ENCODE results near the gene COL7A1. TPM values are rescaled to one million over a fixed set of nuclear protein-coding genes. Genes with fewer than 3 reads are reported as not detected.

The COL7A1 gene
- total RNA-seq, 1 experiment from 2014 or later = 8.1 TPM

DNA sequence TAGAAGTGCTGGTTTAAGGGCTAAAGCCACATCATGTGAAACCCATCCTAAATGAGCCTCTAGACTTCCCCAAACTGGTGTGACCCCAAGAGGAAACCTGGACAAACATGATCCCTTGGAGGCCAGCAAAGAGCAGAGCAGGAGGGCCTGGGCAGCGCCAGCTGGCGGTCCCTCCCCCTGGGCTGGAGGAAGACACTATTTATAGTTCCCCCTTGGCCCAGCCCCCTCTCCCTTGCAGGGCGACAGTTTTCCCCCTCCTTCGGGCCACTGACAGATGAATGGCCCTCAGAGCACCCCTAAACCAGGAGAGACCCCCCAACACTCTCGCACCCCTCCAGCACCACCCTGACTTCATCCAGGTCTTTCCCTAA is 34.5 kb downstream of the COL7A1 start:
- peak overlapping the region; percentile 57 for H3K4me3 Mint-ChIP-seq
- no peaks in the 10 kb centered on the region for H3K27me3 Mint-ChIP-seq (ENCODE audit: low read depth)
- TF ChIP-seq NFATC4 (CRISPR knock-in tag; IDR thresholded peaks at IDR 0.05) (no peak), GTF2I (CRISPR knock-in tag; conservative IDR thresholded peaks at IDR 0.05) (no peak), JAZF1 (CRISPR knock-in tag; IDR thresholded peaks at IDR 0.05) (no peak)
- TF ChIP-seq, protein P1, sequence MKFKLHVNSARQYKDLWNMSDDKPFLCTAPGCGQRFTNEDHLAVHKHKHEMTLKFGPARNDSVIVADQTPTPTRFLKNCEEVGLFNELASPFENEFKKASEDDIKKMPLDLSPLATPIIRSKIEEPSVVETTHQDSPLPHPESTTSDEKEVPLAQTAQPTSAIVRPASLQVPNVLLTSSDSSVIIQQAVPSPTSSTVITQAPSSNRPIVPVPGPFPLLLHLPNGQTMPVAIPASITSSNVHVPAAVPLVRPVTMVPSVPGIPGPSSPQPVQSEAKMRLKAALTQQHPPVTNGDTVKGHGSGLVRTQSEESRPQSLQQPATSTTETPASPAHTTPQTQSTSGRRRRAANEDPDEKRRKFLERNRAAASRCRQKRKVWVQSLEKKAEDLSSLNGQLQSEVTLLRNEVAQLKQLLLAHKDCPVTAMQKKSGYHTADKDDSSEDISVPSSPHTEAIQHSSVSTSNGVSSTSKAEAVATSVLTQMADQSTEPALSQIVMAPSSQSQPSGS (CRISPR knock-in tag; IDR thresholded peaks at IDR 0.05; ENCODE audit: borderline replicate concordance, low read depth) = no peak
- TF ChIP-seq, protein P2, sequence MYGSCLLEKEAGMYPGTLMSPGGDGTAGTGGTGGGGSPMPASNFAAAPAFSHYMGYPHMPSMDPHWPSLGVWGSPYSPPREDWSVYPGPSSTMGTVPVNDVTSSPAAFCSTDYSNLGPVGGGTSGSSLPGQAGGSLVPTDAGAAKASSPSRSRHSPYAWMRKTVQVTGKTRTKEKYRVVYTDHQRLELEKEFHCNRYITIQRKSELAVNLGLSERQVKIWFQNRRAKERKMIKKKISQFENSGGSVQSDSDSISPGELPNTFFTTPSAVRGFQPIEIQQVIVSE (CRISPR knock-in tag; IDR thresholded peaks at IDR 0.05; ENCODE audit: borderline replicate concordance) = no peak
- ATAC-seq (no peak), DNase-seq (ENCODE audit: low spot score) (no peak)
- H3K4me1 Mint-ChIP-seq = peaks cover 51% of the 10 kb centered on the region
- H3K9me3 Mint-ChIP-seq = no peaks in the 10 kb centered on the region
- peak overlapping the region; percentile 85; the same call in 1 of the 2 replicates for H3K27ac Mint-ChIP-seq
- no peaks in the 10 kb centered on the region for H3K36me3 Mint-ChIP-seq
- ChIA-PET POLR2A (interaction anchor here (0.7 to 1.0 kb wide), 2 partner anchors 75 to 88 kb away, joined by 5 to 7 read pairs; partner anchors contain the start of gene SLC26A6), CTCF (interaction anchor here (0.6 to 5.9 kb wide), 12 partner anchors 10 to 128 kb away, joined by 3 to 71 read pairs (median 4); partner anchors contain the start of genes CELSR3, NCKIPSD and SLC26A6)

DNA sequence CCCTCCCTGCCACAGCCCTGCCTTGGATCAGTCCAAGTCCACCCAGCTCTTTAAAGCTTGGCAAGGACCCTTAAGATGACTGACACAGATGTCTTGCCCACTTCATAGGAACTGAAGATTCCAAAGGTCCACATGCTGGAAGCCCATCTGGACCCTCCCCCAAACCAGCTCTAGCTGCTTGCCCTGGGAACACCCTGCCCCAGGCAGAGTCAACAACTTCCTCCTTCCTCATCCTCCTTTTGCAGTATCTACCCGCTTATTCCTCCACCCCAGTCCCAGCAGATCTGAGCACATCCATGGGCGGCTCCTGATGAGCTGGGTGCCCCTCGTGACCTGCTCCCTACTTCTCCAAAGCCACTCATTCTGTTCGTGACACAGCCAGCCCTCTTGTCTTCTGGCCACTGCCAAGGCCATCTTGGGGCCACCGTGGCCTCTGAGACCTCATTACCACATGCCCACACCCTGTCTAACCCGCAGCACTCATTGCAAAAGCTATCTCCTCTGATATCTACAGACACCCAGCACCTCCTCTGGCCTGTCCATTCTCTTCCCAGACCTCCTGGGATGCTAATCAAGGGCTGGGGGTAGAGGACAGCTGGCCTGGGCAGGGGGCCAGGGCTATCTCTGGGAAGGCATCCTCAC is 36.5 kb downstream of the COL7A1 start:
- Mint-ChIP-seq H3K4me1 (peaks cover 64% of the 10 kb centered on the region), H3K4me3 (no peak overlapping the region; the same call in 1 of the 2 replicates), H3K27ac (no peak overlapping the region), H3K27me3 (ENCODE audit: low read depth) (no peaks in the 10 kb centered on the region), H3K36me3 (peaks cover 16% of the 10 kb centered on the region; the same call in 1 of the 2 replicates), H3K9me3 (no peaks in the 10 kb centered on the region)
- POLR2A ChIA-PET = interaction anchor here (0.8 to 1.4 kb wide), 2 partner anchors 76 to 105 kb away, joined by 3 to 4 read pairs; partner anchors contain the start of genes CELSR3 and SLC26A6
- CTCF ChIA-PET = interaction anchor here (0.6 to 7.2 kb wide), 25 partner anchors 8 to 1280 kb away, joined by 3 to 84 read pairs (median 5); partner anchors contain the start of genes CCDC51, CELSR3, IP6K2 and NCKIPSD
- TF ChIP-seq ZNF263 (CRISPR knock-in tag; IDR thresholded peaks at IDR 0.05; ENCODE audit: low read depth) (no peak), TEAD4 (CRISPR knock-in tag; IDR thresholded peaks at IDR 0.05) (no peak)
- ATAC-seq (no peak), DNase-seq (ENCODE audit: low spot score) (no peak)

DNA sequence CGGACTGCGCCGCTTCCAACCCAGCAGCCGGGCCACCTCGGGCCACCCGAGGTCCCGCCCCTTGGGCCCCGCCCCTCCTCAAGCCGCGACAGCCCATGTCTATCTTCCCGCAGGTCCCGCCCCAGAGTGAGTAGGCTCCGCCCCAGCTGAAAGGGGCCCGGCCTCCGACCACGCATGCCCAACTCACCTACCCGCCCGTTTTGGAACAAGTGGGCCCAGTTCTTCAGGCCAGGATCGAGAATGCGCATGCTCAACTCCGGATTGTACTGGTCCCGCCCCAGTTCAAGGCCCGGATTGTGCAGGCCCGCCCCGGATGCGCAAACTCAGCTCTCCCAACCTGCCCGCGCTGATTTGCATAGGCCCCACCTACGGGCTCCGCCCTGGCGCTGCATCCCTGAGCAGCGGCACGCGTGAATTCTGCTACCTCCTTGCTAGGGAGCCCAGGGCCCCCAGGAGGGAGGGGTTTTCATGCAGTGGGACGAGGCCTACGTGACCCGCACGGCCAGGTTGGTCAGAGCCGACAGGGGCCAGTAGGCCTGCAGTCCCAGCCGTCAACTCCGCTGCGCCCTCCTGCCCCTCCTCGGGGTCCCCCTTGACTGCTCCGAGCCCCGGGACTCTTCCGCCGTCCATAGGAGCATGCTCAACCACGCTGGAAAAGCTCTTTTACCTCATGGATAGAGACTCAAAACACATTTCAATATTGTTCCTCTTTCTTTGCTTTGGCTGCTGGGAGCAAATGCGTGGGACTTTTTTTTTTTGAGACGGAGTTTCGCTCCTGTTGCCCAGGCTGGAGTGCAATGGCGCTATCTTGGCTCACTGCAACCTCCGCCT is 38.1 kb downstream of the COL7A1 start, which contains the start of gene PFKFB4:
TSS of gene PFKFB4 (minus strand) at position 8 of the 831 bp plus-strand sequence. CDS start 26 bp downstream, outside the sequence.
- TF ChIP-seq, protein P3, sequence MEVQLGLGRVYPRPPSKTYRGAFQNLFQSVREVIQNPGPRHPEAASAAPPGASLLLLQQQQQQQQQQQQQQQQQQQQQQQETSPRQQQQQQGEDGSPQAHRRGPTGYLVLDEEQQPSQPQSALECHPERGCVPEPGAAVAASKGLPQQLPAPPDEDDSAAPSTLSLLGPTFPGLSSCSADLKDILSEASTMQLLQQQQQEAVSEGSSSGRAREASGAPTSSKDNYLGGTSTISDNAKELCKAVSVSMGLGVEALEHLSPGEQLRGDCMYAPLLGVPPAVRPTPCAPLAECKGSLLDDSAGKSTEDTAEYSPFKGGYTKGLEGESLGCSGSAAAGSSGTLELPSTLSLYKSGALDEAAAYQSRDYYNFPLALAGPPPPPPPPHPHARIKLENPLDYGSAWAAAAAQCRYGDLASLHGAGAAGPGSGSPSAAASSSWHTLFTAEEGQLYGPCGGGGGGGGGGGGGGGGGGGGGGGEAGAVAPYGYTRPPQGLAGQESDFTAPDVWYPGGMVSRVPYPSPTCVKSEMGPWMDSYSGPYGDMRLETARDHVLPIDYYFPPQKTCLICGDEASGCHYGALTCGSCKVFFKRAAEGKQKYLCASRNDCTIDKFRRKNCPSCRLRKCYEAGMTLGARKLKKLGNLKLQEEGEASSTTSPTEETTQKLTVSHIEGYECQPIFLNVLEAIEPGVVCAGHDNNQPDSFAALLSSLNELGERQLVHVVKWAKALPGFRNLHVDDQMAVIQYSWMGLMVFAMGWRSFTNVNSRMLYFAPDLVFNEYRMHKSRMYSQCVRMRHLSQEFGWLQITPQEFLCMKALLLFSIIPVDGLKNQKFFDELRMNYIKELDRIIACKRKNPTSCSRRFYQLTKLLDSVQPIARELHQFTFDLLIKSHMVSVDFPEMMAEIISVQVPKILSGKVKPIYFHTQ (CRISPR knock-in tag; IDR thresholded peaks at IDR 0.05) = no peak
- TF ChIP-seq MYBL2 (CRISPR knock-in tag; IDR thresholded peaks at IDR 0.05) (peak; percentile 31; the same call in 1 of the 2 replicates), ZNF232 (CRISPR knock-in tag; IDR thresholded peaks at IDR 0.05) (0 out of 2 replicates have a peak, but pooled peaks have one; percentile 14), RORB (CRISPR knock-in tag; IDR thresholded peaks at IDR 0.05) (no peak), SP1 (CRISPR knock-in tag; conservative IDR thresholded peaks at IDR 0.05) (peak; percentile 56; the same call in 1 of the 2 replicates), TEAD4 (CRISPR knock-in tag; IDR thresholded peaks at IDR 0.05) (no peak), ZBTB21 (CRISPR knock-in tag; IDR thresholded peaks at IDR 0.05; ENCODE audit: borderline replicate concordance) (no peak)
- TF ChIP-seq, protein P4, sequence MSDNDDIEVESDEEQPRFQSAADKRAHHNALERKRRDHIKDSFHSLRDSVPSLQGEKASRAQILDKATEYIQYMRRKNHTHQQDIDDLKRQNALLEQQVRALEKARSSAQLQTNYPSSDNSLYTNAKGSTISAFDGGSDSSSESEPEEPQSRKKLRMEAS (CRISPR knock-in tag; IDR thresholded peaks at IDR 0.05) = peak; percentile 80
- TF ChIP-seq, protein P5, sequence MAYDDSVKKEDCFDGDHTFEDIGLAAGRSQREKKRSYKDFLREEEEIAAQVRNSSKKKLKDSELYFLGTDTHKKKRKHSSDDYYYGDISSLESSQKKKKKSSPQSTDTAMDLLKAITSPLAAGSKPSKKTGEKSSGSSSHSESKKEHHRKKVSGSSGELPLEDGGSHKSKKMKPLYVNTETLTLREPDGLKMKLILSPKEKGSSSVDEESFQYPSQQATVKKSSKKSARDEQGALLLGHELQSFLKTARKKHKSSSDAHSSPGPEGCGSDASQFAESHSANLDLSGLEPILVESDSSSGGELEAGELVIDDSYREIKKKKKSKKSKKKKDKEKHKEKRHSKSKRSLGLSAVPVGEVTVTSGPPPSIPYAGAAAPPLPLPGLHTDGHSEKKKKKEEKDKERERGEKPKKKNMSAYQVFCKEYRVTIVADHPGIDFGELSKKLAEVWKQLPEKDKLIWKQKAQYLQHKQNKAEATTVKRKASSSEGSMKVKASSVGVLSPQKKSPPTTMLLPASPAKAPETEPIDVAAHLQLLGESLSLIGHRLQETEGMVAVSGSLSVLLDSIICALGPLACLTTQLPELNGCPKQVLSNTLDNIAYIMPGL (CRISPR knock-in tag; IDR thresholded peaks at IDR 0.05) = peak; percentile 22; the same call in 1 of the 2 replicates
- TF ChIP-seq, protein P6, sequence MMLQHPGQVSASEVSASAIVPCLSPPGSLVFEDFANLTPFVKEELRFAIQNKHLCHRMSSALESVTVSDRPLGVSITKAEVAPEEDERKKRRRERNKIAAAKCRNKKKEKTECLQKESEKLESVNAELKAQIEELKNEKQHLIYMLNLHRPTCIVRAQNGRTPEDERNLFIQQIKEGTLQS (CRISPR knock-in tag; conservative IDR thresholded peaks at IDR 0.05) = no peak
- TF ChIP-seq, protein P7, sequence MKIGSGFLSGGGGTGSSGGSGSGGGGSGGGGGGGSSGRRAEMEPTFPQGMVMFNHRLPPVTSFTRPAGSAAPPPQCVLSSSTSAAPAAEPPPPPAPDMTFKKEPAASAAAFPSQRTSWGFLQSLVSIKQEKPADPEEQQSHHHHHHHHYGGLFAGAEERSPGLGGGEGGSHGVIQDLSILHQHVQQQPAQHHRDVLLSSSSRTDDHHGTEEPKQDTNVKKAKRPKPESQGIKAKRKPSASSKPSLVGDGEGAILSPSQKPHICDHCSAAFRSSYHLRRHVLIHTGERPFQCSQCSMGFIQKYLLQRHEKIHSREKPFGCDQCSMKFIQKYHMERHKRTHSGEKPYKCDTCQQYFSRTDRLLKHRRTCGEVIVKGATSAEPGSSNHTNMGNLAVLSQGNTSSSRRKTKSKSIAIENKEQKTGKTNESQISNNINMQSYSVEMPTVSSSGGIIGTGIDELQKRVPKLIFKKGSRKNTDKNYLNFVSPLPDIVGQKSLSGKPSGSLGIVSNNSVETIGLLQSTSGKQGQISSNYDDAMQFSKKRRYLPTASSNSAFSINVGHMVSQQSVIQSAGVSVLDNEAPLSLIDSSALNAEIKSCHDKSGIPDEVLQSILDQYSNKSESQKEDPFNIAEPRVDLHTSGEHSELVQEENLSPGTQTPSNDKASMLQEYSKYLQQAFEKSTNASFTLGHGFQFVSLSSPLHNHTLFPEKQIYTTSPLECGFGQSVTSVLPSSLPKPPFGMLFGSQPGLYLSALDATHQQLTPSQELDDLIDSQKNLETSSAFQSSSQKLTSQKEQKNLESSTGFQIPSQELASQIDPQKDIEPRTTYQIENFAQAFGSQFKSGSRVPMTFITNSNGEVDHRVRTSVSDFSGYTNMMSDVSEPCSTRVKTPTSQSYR (CRISPR knock-in tag; IDR thresholded peaks at IDR 0.05) = no peak
- DNase-seq (ENCODE audit: low spot score) (peak; percentile 99), ATAC-seq (peak; percentile 82)
- H3K27ac Mint-ChIP-seq = peak within 1 kb of the TSS; percentile 95
- peak within 1 kb of the TSS; percentile 86 for H3K4me3 Mint-ChIP-seq
- CTCF ChIA-PET = interaction anchor here (0.6 to 7.2 kb wide), 20 partner anchors 8 to 465 kb away, joined by 3 to 84 read pairs (median 4); partner anchors contain the start of genes ATRIP, NDUFAF3, SLC26A6 and UQCRC1
- H3K4me1 Mint-ChIP-seq = peaks cover 67% of the 10 kb centered on the region
- H3K9me3 Mint-ChIP-seq = no peaks in the 10 kb centered on the region
- POLR2A ChIA-PET = interaction anchor here (0.6 to 1.5 kb wide), 10 partner anchors 77 to 204 kb away, joined by 3 to 7 read pairs (median 4); partner anchors contain the start of genes CELSR3 and SLC26A6
- H3K27me3 Mint-ChIP-seq (ENCODE audit: low read depth) = no peaks in the 10 kb centered on the region
- peaks cover 24% of the 10 kb centered on the region; the same call in 1 of the 2 replicates for H3K36me3 Mint-ChIP-seq
